ENCODE data around the gene SPTBN1. TPM values are rescaled to one million over a fixed set of nuclear protein-coding genes. Genes with fewer than 3 reads are reported as not detected.
A peak's percentile ranks its signal among the peaks of the same experiment; 100 is the strongest.

SPTBN1 gene
- total and polyA plus RNA-seq, 2 of the 4 experiments (the other 2 are of a cell fraction), result 49.1 to 241 TPM

DNA sequence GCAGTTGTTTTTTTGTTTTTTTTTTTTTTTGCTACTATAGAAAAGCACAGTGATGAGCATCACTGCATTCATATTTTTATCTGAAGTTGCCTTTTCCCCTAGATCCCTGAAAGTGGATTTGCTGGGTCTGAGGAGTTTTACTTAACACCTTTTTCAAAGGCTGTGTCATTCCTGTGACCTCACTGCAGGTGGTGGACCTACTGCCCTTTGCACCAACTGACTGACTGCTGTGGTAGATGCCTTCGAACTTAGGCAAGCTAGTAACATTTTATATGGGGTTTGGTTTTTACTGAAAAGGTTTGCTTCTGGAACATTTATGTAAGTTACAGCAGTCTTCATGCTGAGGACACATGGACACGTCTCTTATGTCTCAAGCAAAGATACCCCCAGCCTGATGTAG lies 36.2 kb downstream of the SPTBN1 start:
- no peak overlapping the region for H4K91ac ChIP-seq (ENCODE audit: insufficient read depth, low read depth, low read length)
- no peak overlapping the region for H3K4me3 ChIP-seq (ENCODE audit: insufficient read depth, low read depth, low read length)
- no peak overlapping the region for H3K18ac ChIP-seq (ENCODE audit: low read depth, low read length)
- CTCF ChIA-PET, result no interaction called here
- H3K4me2 ChIP-seq (ENCODE audit: low read depth, low read length), result no peak overlapping the region
- H3K27ac ChIP-seq (ENCODE audit: insufficient read depth, low read length), result no peak overlapping the region
- no peak overlapping the region for H4K5ac ChIP-seq (ENCODE audit: low read depth, low read length)
- no peak for DNase-seq
- BruUV-seq (replicated peaks), result no TSS peak
- in situ Hi-C loops (cut with MboI; ENCODE audit: low sequenced_read_pairs), result no loop called here
- no peak overlapping the region for H2AK5ac ChIP-seq (ENCODE audit: low read depth, low read length)
- peaks cover 42 to 74% of the 10 kb centered on the region in 2 experiments for H3K79me1 ChIP-seq (ENCODE audit: low read depth in 1 of 2, low read length in 2 of 2)
- no peaks in the 10 kb centered on the region for H3K9me3 ChIP-seq (ENCODE audit: control insufficient read depth, insufficient read depth, low read length)
- dilution Hi-C loops (cut with HindIII; ENCODE audit: low sequenced_read_pairs, unreplicated experiment), result no loop called here
- 0 out of 2 replicates have a peak overlapping the region, but pooled peaks have one; percentile 32 for H3K23ac ChIP-seq (ENCODE audit: low read depth, low read length)
- no peak overlapping the region for H3K14ac ChIP-seq (replicated peaks; ENCODE audit: low read depth, low read length)
- intact Hi-C loops (cut with micrococcal nuclease), result no loop called here
- H3K4me1 ChIP-seq (ENCODE audit: control insufficient read depth, insufficient read depth, low read length), result peaks cover 8% of the 10 kb centered on the region
- no peak for TF ChIP-seq CEBPB (IDR thresholded peaks at IDR 0.05; ENCODE audit: low read depth, low read length)
- TF ChIP-seq SMC3 (IDR thresholded peaks at IDR 0.05; ENCODE audit: low read depth, low read length), result no peak
- no peak for TF ChIP-seq MAZ (IDR thresholded peaks at IDR 0.05; ENCODE audit: borderline replicate concordance, low read depth, low read length)
- TF ChIP-seq, protein P1, sequence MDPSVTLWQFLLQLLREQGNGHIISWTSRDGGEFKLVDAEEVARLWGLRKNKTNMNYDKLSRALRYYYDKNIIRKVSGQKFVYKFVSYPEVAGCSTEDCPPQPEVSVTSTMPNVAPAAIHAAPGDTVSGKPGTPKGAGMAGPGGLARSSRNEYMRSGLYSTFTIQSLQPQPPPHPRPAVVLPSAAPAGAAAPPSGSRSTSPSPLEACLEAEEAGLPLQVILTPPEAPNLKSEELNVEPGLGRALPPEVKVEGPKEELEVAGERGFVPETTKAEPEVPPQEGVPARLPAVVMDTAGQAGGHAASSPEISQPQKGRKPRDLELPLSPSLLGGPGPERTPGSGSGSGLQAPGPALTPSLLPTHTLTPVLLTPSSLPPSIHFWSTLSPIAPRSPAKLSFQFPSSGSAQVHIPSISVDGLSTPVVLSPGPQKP (IDR thresholded peaks at IDR 0.05; ENCODE audit: borderline replicate concordance, low read depth, low read length), result no peak
- no peak for TF ChIP-seq RAD21 (IDR thresholded peaks at IDR 0.05; ENCODE audit: low read length)
- no peak for TF ChIP-seq MXI1 (IDR thresholded peaks at IDR 0.05; ENCODE audit: borderline replicate concordance, low read depth, low read length)
- no peak for TF ChIP-seq MAFK (IDR thresholded peaks at IDR 0.05; ENCODE audit: low read depth, low read length)
- TF ChIP-seq NFE2L2 (IDR thresholded peaks at IDR 0.05; ENCODE audit: low read depth, low read length), result no peak
- TF ChIP-seq BHLHE40 (IDR thresholded peaks at IDR 0.05; ENCODE audit: low read depth, low read length), result no peak
- TF ChIP-seq, protein P2, sequence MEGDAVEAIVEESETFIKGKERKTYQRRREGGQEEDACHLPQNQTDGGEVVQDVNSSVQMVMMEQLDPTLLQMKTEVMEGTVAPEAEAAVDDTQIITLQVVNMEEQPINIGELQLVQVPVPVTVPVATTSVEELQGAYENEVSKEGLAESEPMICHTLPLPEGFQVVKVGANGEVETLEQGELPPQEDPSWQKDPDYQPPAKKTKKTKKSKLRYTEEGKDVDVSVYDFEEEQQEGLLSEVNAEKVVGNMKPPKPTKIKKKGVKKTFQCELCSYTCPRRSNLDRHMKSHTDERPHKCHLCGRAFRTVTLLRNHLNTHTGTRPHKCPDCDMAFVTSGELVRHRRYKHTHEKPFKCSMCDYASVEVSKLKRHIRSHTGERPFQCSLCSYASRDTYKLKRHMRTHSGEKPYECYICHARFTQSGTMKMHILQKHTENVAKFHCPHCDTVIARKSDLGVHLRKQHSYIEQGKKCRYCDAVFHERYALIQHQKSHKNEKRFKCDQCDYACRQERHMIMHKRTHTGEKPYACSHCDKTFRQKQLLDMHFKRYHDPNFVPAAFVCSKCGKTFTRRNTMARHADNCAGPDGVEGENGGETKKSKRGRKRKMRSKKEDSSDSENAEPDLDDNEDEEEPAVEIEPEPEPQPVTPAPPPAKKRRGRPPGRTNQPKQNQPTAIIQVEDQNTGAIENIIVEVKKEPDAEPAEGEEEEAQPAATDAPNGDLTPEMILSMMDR (conservative IDR thresholded peaks at IDR 0.05; ENCODE audit: low read depth, low read length), result no peak
- no peak for TF ChIP-seq RFX5 (IDR thresholded peaks at IDR 0.05; ENCODE audit: low read depth, low read length)
- TF ChIP-seq, protein P3, sequence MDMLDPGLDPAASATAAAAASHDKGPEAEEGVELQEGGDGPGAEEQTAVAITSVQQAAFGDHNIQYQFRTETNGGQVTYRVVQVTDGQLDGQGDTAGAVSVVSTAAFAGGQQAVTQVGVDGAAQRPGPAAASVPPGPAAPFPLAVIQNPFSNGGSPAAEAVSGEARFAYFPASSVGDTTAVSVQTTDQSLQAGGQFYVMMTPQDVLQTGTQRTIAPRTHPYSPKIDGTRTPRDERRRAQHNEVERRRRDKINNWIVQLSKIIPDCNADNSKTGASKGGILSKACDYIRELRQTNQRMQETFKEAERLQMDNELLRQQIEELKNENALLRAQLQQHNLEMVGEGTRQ (IDR thresholded peaks at IDR 0.05; ENCODE audit: low read depth, low read length), result no peak
- TF ChIP-seq RCOR1 (IDR thresholded peaks at IDR 0.05; ENCODE audit: insufficient replicate concordance, low read length), result no peak
- TF ChIP-seq CHD1 (IDR thresholded peaks at IDR 0.05; ENCODE audit: low read depth, low read length), result no peak
- no peak for TF ChIP-seq FOS (IDR thresholded peaks at IDR 0.05; ENCODE audit: low read depth, low read length)
- no peak for TF ChIP-seq POLR2A (IDR thresholded peaks at IDR 0.05; ENCODE audit: low read depth, low read length)
- peaks cover 55% of the 10 kb centered on the region for H4K20me1 ChIP-seq (ENCODE audit: insufficient read depth, low read length)
- H2AFZ ChIP-seq (replicated peaks; ENCODE audit: low read length, poor library complexity), result no peak overlapping the region
- no peaks in the 10 kb centered on the region for H3K27me3 ChIP-seq (ENCODE audit: control insufficient read depth, insufficient read depth, low read length)
- POLR2A ChIA-PET (ENCODE audit: unreplicated experiment), result no interaction called here
- no peaks in the 10 kb centered on the region for H3K36me3 ChIP-seq (ENCODE audit: control insufficient read depth, insufficient read depth, low read length)
- no CpG with 5 or more reads among the region's 2 CpGs for WGBS, 2 experiments (ENCODE audit: extremely low coverage in 2 of 2, insufficient read length in 1 of 2)
- no peak overlapping the region for H2BK15ac ChIP-seq (ENCODE audit: low read depth, low read length)
- H2AK9ac ChIP-seq (replicated peaks; ENCODE audit: low read depth, low read length, poor library complexity), result no peak overlapping the region
- no peak overlapping the region for H2BK20ac ChIP-seq (ENCODE audit: low read depth, low read length)
- no peak overlapping the region for H3K9ac ChIP-seq (ENCODE audit: low read depth, low read length)
- H3K4ac ChIP-seq (ENCODE audit: low read depth, low read length), result no peak overlapping the region
- H4K8ac ChIP-seq (ENCODE audit: low read depth in 2 of 2, low read length in 2 of 2), result no peak overlapping the region
- no peak overlapping the region for H2BK5ac ChIP-seq (ENCODE audit: low read depth, low read length, poor library complexity, severe bottlenecking)
- H3K9me1 ChIP-seq (ENCODE audit: insufficient read depth, low read length), result peaks cover 15% of the 10 kb centered on the region
- no peak overlapping the region for H3K56ac ChIP-seq (ENCODE audit: extremely low read depth, insufficient read depth, low read length)
- no peak for ATAC-seq (ENCODE audit: low read depth)
- H2BK120ac ChIP-seq (ENCODE audit: low read depth, low read length), result no peak overlapping the region

Data from IMR-90 (cell line).